ENCODE measurements around the gene SLIT2.

DNA sequence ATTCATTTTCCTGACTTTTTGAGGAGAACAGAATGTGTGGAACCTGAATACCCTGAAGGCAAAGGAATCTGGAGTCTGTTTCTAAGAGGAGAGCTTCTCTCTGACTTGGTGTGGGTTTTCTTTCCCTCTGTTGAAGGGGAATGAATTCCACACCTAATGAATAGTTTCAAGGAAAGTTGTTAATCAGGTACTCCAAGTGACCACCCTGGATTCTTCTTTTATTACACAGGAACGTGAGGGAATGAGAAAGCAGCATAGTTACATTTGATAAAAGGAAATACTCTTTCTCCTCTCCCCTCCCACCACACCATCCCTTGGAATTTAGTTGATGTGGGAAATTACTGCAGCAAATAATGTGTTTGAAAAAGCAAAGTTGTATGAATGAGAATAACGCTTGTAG lies 29.7 kb downstream of the SLIT2 start:
- TF ChIP-seq, protein P1, sequence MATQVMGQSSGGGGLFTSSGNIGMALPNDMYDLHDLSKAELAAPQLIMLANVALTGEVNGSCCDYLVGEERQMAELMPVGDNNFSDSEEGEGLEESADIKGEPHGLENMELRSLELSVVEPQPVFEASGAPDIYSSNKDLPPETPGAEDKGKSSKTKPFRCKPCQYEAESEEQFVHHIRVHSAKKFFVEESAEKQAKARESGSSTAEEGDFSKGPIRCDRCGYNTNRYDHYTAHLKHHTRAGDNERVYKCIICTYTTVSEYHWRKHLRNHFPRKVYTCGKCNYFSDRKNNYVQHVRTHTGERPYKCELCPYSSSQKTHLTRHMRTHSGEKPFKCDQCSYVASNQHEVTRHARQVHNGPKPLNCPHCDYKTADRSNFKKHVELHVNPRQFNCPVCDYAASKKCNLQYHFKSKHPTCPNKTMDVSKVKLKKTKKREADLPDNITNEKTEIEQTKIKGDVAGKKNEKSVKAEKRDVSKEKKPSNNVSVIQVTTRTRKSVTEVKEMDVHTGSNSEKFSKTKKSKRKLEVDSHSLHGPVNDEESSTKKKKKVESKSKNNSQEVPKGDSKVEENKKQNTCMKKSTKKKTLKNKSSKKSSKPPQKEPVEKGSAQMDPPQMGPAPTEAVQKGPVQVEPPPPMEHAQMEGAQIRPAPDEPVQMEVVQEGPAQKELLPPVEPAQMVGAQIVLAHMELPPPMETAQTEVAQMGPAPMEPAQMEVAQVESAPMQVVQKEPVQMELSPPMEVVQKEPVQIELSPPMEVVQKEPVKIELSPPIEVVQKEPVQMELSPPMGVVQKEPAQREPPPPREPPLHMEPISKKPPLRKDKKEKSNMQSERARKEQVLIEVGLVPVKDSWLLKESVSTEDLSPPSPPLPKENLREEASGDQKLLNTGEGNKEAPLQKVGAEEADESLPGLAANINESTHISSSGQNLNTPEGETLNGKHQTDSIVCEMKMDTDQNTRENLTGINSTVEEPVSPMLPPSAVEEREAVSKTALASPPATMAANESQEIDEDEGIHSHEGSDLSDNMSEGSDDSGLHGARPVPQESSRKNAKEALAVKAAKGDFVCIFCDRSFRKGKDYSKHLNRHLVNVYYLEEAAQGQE (IDR thresholded peaks at IDR 0.05; ENCODE audit: borderline replicate concordance), result no peak
- TF ChIP-seq, protein P2, sequence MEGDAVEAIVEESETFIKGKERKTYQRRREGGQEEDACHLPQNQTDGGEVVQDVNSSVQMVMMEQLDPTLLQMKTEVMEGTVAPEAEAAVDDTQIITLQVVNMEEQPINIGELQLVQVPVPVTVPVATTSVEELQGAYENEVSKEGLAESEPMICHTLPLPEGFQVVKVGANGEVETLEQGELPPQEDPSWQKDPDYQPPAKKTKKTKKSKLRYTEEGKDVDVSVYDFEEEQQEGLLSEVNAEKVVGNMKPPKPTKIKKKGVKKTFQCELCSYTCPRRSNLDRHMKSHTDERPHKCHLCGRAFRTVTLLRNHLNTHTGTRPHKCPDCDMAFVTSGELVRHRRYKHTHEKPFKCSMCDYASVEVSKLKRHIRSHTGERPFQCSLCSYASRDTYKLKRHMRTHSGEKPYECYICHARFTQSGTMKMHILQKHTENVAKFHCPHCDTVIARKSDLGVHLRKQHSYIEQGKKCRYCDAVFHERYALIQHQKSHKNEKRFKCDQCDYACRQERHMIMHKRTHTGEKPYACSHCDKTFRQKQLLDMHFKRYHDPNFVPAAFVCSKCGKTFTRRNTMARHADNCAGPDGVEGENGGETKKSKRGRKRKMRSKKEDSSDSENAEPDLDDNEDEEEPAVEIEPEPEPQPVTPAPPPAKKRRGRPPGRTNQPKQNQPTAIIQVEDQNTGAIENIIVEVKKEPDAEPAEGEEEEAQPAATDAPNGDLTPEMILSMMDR (IDR thresholded peaks at IDR 0.05; ENCODE audit: poor library complexity, severe bottlenecking), result no peak
- no peak for TF ChIP-seq TAF1 (IDR thresholded peaks at IDR 0.05; ENCODE audit: low read depth)
- TF ChIP-seq RAD21 (conservative IDR thresholded peaks at IDR 0.05), result no peak
